Activated CD8-positive, alpha-beta memory T cell treated with anti-CD3 and anti-CD28 coated beads for 24 hours (primary cell): ENCODE results near the gene PI16.

Experiments used
- DNase-seq: peaks from one replicate; pipeline ENCODE4 v3.0.0-alpha.2; 2020

Gene PI16, protein sequence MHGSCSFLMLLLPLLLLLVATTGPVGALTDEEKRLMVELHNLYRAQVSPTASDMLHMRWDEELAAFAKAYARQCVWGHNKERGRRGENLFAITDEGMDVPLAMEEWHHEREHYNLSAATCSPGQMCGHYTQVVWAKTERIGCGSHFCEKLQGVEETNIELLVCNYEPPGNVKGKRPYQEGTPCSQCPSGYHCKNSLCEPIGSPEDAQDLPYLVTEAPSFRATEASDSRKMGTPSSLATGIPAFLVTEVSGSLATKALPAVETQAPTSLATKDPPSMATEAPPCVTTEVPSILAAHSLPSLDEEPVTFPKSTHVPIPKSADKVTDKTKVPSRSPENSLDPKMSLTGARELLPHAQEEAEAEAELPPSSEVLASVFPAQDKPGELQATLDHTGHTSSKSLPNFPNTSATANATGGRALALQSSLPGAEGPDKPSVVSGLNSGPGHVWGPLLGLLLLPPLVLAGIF

DNA sequence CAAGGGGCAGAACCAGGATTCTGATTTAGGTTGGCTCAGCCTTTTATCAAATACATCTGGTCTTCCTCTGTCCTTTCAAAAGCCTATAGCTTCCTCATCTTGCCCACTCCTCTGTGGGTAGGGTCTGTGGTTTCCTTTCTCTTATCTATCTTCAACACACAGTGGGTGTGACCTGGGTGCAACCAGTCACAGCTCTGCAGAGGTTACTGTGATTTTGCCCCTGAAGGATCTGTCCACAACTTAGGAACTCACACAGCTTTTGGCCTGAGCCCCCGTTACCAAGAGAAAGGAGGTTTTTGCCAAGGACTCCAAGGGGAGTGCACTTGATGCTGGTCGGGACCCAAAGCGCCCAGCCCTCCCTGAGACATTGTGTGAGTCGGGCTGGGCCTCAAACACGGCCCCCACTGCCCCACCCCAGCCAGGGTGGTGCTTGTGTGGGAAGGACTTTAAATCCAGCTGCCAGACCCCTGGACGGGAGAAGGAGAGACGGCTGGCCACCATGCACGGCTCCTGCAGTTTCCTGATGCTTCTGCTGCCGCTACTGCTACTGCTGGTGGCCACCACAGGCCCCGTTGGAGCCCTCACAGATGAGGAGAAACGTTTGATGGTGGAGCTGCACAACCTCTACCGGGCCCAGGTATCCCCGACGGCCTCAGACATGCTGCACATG, at the start of gene PI16:
Gene PI16, plus strand, starts transcription at position 477 of the 670 bp plus-strand sequence. Its CDS starts 23 bp downstream, at position 500.
- peak; percentile 55 for DNase-seq

DNA sequence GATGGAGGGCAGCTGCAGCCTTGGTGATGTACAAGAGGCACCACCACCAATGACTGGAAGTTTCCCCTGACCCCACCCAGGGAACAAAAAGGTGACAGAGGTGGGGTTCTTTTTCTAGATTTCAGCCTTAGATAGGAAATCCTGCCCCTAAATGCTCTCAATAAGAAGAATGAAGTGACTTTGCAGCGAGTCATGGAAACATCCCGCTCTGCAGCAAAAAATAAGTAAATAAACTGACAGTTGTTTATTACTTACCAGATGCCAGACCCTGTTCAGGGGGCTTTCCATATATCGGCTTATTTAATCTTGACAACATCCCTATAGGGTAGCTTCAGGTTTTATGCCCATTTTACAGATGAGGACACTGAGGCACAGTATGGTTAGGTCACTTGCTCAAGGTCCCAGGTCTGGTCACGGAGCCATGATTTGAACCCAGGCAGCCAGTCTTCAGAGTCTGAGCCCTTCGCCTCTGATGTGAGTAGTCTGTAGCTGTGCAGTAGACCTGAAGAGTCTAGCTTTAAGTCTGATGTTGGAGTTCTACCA, 49.6 kb upstream of the PI16 start:
- no peak for DNase-seq

DNA sequence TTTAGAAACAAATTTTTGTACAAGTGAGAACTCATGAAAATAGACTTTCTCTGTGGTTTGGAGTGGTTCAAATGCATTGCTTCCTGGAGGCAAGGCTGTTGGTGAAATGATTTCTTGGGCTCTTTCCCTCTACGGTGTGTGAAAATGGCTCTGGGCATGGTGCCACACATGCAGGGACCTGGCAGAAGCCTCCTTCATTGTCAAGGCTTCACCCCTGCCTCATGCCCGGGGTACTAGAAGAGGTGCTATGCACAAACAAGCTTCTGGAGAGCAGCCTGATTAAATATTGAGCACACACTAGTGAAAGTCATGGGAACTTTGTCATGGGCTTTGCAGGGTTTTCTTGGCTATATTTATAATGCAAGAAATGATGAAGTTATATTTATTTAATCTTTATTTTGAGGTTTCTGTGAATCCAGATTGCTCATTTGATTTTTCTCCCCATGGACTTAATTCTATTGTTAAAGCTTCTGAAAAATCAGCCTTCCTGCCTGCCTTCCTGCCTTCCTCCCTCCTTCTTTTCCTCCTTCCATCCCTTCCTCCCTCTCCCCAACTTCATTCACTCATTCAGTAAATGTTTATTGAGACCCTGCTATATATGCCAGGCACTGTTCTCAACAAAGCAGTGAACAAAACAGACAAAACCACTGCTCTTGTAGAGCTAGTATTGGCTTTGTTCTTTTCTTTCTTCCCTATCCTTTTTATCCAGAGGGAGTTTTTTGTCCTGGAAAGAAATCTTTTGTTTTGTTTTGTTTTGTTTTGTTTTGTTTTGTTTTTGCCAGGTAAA, 47.8 kb upstream of the PI16 start:
- DNase-seq: no peak

DNA sequence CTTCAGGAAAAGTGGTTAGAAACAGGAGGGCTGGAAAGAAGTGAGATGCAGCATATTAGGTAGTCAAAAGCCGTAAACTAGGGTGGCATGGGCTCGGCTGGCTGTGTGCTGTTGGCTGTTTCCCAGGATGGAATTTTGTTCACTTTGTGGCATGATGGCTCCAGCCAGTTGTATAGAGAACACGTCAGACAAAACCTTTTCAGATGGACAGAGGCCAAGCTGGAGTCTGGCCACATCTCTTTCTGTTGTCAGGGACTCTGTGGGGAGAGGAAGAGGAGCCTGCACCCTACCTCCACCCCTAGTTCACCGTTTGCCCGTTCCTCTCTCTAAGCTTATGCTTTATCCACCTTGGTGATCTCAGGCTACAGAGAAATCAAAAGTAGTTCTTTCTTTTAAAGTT, 46.8 kb upstream of the PI16 start:
- DNase-seq: no peak

DNA sequence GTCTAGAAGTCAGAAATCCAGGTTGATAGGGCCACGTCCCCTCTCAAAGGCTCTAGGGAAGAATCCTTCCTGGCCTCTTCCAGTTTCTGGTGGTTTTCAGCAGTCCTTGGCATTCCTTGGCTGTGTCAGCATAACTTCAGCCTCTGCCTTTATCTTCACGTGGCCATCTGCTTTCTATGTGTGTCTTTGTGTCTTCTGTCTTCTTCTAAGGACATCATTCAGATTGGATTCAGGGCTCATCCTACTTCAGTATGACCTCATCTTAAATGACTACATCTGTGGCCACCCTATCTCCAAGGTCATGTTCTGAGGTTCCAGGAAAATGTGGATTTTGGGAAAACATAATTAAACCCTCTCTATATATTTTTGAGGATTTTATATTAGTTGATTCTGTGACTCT, 45.8 kb upstream of the PI16 start:
- DNase-seq: no peak

DNA sequence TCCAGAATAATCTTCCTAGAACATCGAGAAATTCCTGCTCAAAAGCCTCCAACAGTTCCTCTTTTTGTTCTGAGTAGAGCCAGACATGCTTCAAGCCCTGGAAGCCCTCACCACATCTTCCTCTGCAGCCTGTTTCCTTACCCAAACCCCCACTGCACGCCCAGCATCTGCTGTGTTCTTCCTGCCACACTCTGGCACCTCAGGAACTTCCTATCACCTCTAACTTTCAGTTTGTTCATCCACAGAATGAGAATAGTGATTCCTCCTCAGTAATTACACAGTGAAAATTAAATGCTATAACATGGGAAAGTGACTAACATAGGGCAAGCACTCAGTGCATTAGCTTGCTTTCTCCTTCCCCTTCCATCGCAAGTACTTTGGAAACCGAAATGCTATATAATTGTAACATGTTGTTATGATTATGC, 42.5 kb upstream of the PI16 start:
- no peak for DNase-seq

DNA sequence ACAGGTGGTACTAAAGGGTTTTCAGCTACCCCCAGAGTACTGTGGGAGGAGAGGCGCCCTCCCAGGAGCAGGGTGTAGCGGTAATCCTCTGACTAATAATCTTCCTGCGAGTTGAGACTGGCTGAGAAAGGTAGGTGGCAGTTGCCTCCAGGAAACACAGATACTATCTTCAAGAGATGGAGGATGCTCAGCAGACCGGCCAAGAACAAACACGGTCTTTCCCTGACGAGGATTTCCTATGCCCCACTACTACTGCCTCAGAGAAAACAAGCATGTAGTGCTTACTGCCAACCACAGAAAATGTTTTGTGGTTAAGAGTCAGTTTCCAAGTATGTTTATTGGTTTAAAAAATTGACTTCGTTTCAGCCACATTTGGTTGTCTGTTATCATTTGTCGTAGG, 42.0 kb upstream of the PI16 start:
- peak; percentile 78 for DNase-seq

DNA sequence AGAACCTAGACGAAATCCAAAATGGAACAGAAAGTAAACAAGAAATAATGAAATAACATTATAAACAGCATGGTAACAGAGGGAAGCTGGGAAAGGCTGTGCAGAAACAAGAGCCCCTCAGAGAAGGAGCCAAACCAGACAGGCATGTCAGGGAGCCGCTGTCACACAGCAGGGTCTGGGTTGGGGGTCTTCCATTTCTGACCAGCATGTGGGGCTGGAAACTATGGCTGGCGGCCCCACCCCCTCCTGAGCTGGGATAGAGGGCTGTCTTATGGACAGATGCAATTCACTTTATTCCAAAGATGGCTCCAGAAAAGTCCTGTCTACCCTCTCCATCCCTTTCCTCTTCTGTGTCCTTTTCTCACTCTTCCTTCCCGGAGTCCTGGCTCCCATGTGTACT, 41.5 kb upstream of the PI16 start:
- DNase-seq: no peak

DNA sequence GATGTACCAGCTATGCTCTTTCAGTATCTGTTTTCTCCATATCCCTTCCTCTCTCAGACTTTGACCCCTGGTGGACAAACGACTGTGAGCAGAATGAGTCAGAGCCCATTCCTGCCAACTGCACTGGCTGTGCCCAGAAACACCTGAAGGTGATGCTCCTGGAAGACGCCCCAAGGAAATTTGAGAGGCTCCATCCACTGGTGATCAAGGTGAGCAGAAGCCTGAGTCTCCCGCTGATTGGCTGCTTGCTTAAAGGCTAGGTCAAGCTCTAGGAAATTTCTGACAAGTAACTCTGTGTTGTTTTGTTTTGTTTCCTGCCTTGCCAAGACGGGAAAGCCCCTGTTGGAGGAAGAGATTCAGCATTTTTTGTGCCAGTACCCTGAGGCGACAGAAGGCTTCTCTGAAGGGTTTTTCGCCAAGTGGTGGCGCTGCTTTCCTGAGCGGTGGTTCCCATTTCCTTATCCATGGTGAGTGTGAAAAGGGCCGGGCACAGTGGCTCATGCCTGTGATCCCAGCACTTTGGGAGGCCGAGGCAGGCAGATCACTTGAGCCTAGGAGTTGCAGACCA, 40.2 kb upstream of the PI16 start:
- no peak for DNase-seq

DNA sequence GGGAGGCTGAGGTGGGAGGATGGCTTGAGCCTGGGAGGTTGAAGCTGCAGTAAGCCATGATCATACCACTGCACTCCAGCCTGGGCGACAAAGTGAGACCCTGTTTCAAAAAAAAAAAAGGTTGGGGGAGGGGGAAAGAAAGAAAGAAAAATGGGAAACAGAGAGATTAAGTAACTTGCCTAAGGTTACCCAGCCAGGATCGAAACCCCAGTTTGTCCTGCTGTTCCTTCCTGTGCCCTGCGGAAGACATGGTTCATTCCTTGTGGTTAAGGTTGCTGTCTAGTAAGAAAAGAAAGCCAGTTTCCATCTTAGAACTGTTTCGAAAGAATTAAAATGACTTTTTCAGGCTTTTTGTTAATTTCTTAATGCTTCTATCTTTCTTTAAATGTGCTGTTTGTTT, 38.9 kb upstream of the PI16 start:
- DNase-seq: no peak

DNA sequence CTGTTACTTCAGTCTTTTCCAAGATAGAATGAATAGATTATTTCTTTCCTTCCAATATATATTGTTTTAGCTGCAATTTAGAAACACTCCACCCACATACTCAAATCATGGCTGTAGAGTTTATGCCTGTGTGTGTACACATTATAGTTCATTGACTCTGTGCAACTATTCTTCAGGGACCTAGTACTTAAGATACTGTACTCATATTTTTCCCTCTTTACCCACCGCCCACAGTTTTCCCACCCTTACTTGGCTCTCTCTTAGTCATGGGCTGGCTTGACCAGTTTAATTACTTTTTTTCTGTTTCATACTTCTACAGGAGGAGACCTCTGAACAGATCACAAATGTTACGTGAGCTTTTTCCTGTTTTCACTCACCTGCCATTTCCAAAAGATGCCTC, 38.4 kb upstream of the PI16 start:
- DNase-seq: no peak

DNA sequence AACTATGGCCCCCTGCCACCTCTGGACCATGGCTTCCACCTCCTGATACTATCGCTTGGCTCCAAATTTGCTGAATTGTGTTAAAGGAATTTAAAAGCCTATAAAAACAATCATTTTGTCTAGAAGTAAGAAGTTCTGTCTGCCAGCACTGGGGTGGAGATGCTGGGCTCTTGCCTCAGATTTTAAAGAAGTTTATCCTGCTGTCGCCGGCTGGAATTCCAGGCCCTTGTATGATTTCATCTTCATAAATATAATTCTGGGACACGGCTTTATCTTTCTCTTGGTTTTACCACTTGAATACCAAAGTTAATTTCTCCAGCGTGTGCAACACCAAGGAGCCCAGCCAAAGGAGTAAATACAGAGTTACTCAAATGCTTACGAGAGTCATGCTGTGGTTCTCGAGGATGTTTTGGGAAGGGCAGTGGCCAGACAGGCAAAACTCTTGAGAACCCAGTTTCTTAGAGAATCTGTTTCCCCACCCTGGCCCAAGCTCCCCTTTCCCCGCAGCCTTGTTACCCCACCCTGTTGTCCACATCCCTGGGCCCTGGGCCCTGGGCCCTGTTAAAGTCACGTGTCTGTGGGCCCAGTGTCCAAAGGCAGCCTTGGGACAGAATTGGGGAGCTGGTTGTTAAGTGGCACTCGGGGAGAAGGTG, 36.9 kb upstream of the PI16 start:
- no peak for DNase-seq

DNA sequence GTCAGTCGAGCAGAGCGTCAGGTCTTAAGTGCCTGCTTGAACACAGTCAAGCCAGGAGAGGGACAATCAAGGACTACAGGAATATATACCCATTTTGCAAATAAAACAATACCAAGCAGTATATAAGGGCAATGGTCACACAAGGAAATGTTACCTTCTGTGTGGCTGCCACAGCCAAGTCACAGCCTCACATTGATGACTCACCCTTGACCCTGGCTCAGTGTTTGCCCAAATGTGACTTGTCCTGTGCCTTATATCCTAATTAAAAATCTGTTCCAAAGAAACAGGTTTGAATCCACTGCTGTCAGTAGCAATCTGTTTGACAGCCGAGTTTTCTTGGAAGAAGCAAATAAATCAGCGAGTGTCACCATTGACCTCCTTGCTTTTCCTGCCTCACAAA, 34.5 kb upstream of the PI16 start:
- no peak for DNase-seq

DNA sequence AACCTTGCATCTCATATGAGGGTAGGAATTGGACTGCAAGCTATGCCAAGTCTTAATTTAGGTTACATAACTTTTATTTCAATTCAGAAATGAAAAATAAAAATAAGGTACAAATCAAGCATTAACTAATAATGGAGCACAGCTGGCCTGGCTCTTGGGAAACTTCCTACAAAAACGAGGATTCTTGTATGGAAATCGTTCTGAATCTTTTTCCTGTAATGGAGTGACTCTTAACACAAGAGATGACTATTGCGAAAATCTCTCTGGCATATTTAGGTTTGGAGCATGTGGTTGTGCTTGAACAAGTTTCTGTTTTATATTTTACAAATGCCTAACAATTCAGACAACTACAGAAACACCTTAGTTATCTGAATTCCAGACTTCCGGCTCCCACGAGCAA, 34.0 kb upstream of the PI16 start:
- no peak for DNase-seq

DNA sequence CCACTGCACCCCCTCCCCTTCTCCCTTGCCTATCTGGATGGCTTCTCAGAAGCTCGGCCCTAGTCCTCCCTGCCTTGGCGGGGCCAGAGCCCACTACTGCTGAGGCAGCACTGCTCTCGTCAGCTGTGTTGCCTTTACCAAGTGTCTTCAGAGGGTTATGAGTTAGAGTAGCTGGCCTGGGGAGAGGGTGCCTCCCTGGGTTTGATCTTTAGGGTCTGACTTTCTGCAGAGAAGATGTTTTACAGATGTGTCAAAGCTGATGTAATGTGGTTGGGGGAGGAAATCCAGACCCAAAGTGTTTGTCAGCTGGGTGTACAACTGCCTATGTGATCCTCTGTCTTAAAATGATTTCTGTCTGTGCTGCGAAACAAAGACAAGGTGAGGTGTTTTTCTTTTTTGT, 30.4 kb upstream of the PI16 start:
- no peak for DNase-seq

DNA sequence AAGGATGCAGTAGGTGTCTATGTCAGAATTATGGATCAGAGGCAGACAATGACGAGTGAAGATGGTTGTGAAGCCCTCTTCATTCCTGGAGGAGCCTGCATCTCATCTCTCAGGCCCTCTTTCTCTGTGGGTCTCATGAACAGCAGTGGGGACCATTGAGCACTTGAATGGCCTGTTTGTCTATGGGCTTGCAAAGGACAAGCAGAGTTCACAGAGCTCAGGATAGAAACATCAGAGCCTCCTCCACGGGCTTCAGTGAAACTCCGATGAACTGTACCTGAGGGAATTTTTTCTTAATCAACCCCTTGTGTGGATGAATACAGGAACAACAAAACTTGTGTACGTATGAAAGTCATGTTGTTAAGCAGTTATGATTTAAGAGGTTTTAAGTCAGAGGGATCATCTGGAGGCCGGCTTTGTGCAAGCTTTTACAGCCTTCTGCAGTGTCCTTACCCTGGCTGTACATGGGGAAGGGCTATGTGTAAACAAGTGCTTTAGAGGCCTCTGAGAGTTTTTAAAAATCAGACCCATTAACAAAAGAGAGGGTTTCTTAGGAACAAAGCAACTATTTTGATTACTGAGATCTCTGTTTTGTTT, 29.7 kb upstream of the PI16 start:
- no peak for DNase-seq

DNA sequence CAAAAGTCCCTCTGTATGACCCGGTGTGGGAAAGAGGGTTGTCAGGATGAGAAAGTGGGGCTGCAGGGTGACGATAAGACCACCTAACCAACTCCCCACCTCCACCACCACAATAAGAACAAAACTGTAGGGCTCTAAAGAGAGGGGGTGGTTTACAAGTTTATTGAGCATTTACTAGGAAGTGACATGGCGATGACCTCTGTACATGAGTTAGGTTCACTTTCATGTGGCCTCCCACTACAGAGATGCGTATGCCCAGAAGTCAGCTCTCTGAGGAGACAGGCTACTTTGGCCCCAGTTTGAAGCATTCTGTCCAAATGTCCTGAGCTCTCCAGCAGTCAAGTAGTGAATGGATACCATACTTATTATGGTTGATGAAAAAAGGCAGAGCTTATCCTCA, 28.7 kb upstream of the PI16 start:
- DNase-seq: no peak

DNA sequence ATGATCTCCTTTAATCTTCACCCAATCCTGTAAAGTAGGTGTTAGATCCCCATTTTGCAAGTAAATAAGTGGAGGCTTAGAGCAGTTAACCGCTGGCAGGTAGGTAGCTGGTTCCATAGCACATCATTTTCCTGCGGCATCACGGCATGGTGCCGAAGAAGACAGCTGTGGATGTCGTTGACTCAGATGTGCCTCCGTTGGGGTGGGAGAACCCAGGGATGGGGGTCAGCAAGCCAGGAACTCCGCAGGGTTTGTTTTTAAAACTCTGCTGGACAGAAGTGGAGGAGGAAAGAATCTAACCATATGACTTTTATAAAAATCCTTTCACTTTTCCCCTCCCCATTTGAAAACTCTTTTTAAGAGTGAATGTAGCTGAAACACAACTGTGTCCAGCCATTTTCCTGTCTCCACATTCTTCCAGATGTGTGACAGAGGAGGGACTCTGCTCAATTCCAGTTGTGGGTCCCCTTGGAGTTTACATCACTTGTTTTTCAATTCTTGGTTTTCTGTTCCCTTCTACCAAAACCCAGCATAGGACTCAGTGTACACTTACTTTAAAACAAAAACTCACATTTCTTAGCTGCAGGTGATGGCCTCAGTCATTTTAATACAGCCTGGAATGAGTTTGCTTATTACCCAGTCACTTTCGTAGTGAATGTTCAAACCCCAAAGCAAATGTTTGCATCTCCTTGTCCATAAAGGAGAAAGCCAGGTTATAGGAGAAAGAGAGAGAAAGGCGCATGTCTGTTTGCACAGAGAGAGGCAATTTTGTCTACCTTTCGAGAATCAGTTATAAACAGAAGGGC, 27.6 kb upstream of the PI16 start:
- no peak for DNase-seq

DNA sequence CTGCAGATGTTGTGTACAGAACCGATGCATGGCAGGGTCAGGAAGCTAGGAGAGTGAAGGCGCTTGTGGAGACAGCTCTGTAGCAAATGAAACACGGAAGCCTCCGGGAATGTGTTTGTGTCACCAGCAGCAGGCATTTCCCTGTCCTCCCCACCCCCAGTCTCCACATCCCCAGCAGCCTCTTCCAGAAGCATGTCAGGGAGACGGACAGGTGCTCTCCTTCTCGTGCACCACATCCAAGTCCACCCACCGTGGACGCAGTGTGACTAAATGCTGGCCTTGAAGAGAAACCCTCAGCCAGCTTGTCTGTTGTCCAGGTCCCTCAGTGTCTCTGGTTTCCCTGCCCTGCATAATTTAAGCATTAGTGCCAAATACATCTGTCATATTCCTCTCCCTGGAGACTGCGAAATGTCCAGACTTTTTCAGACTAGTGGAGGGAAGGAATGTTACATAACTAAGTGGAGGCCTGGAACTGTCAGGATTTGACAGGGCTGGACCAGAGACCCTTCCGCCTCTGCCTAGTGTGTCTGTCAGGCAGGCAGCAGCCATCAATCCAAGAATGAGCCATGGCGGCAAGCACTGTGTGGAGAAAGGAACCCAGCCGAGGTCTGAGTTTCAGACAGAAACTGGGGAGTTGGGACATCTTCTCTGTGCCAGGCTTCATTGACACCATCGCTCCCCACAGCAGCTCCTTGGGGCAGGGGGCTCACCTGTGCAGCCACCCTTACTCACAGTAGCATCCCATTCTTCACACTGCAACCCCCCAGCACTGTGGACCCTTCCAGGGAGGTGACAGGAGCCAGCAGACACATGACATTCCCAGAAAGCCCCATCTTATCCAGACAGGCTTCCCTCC, 26.6 kb upstream of the PI16 start:
- DNase-seq: no peak

DNA sequence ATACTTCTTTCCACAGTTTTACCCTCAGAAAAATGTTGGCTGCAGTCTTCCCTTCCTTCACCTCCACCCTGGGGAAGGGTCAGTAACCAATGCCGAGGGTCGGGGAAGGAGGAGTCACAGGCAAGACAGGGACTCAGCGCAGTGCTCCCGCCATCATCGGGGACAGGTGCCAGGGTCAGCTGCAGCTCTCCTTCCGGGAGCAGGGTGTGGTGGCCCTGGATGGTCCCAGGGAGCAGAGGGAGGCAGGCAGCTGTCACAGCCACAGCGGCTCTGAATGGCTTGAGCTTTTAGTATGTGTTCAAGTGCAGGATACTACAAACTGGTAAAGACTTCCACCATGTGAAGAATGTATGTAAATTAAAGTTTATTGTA, 26.0 kb upstream of the PI16 start:
- DNase-seq: no peak
